B cell (primary cell): ENCODE measurements around the gene FTO.

Experiments used
- EZH2 ChIP-seq: IDR thresholded peaks from 2 replicates; pipeline ENCODE4 v1.6.1; 2012; ENCODE audit warnings: borderline replicate concordance, low read depth, mild to moderate bottlenecking, moderate library complexity, low read length; ENCODE audit not compliant: insufficient read depth, poor library complexity, severe bottlenecking
- TF ChIP-seq, protein P1 (sequence below): fragments of 200-600 bp; IDR thresholded peaks from one replicate; pipeline ENCODE4 v1.8.0; 2022; ENCODE audit warnings: antibody characterized with exemption, mild to moderate bottlenecking

DNA sequence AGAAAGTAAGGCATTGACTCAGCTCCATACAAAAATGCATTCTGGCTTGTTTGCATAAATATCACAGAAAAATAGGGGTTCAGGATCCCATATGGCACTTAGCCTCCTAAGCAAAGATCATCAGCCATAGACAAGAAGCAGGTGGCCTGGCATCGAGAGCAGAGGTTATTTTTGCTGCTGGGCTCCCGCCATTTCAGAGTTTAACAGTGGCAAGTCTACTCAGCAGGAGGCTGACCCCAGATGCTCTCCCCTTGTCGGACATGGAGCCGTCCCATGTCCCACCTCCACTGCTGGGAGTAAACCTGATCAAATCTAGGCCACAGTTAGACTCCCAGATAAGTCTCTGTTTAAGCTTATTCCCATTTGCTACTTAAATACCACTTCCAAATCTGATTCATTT lies 269.1 kb downstream of the FTO start:
- TF ChIP-seq, protein P1, sequence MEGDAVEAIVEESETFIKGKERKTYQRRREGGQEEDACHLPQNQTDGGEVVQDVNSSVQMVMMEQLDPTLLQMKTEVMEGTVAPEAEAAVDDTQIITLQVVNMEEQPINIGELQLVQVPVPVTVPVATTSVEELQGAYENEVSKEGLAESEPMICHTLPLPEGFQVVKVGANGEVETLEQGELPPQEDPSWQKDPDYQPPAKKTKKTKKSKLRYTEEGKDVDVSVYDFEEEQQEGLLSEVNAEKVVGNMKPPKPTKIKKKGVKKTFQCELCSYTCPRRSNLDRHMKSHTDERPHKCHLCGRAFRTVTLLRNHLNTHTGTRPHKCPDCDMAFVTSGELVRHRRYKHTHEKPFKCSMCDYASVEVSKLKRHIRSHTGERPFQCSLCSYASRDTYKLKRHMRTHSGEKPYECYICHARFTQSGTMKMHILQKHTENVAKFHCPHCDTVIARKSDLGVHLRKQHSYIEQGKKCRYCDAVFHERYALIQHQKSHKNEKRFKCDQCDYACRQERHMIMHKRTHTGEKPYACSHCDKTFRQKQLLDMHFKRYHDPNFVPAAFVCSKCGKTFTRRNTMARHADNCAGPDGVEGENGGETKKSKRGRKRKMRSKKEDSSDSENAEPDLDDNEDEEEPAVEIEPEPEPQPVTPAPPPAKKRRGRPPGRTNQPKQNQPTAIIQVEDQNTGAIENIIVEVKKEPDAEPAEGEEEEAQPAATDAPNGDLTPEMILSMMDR: no peak
- no peak for TF ChIP-seq EZH2
